ENCODE data around the gene PRDM16.

- TF ChIP-seq CTCF (IDR thresholded peaks at IDR 0.05; ENCODE audit: low read depth, low read length, missing input control) (no peak), ZBTB33 (IDR thresholded peaks at IDR 0.05) (no peak), EGR1 (IDR thresholded peaks at IDR 0.05; ENCODE audit: low read depth in 2 of 2) (no peak), SP1 (IDR thresholded peaks at IDR 0.05) (no peak), GABPA (IDR thresholded peaks at IDR 0.05 in 1 of 2, conservative IDR thresholded peaks at IDR 0.05 in 1 of 2) (no peak), REST (IDR thresholded peaks at IDR 0.05) (no peak), MAX (IDR thresholded peaks at IDR 0.05) (no peak), RAD21 (IDR thresholded peaks at IDR 0.05) (no peak), TAF1 (conservative IDR thresholded peaks at IDR 0.05) (no peak)
These were observed 37.2 kb downstream of the PRDM16 start for GRCh38 chr1:3106216-3106615.
